B cell (primary cell): ENCODE data around the gene GABRG3. TPM values are rescaled to one million over a fixed set of nuclear protein-coding genes. Genes with fewer than 3 reads are reported as not detected.

Source experiments
- ATAC-seq: fragments of 200-7000 bp; cut with Tn5 transposase; one replicate; pipeline ENCODE4 v1.10.0; 2021; ENCODE audit warnings: low read depth, mild to moderate bottlenecking, moderate number of reproducible peaks, moderate library complexity
- CTCF ChIA-PET: fragments of 350-600 bp; sonication (Branson Sonifier 250); formaldehyde crosslinking; loops from one replicate; lab custom pipeline; 2021; ENCODE audit warnings: antibody characterized with exemption, inconsistent platforms; lab: Charles Lee
- POLR2A ChIA-PET: fragments of 350-600 bp; sonication (Branson Sonifier 250); formaldehyde crosslinking; loops from one replicate; lab custom pipeline; 2021; ENCODE audit warnings: antibody characterized with exemption; lab: Charles Lee
- DNase-seq: peaks from one replicate; pipeline ENCODE4 v3.0.0; 2013
- H2AFZ ChIP-seq: 2 replicates; pipeline ENCODE4 v1.6.1; 2012; ENCODE audit warnings: mild to moderate bottlenecking, low read depth, low read length; ENCODE audit not compliant: insufficient read depth, poor library complexity, severe bottlenecking
- H3K27ac ChIP-seq, 2 donors: 1 replicate in 1 of 2; 2 replicates in 1 of 2; pipeline ENCODE4 v1.5.1; 2012 to 2013; ENCODE audit warnings: low read length in 2 of 2, mild to moderate bottlenecking in 2 of 2, moderate library complexity in 1 of 2
- H3K27me3 ChIP-seq, 4 experiments: fragments of 200-600 bp in 1 of 4; sonication (generic) in 1 of 4; replicated peaks in 1 of 4; 1 replicate in 2 of 4; 2 replicates in 2 of 4; pipeline versions ENCODE4 v1.6.1 to v1.7.0; 2013 to 2016; ENCODE audit warnings: low read length in 3 of 4, mild to moderate bottlenecking in 2 of 4, mixed read lengths in 1 of 4, moderate library complexity in 1 of 4; ENCODE audit not compliant: insufficient read depth in 4 of 4, control insufficient read depth in 3 of 4; ENCODE audit errors: control extremely low read depth in 1 of 4
- H3K36me3 ChIP-seq, 2 experiments: replicated peaks in 1 of 2; 1 replicate in 1 of 2; 2 replicates in 1 of 2; pipeline versions ENCODE4 v1.6.1 to v1.7.1; 2013; ENCODE audit warnings: low read length in 1 of 2; ENCODE audit not compliant: insufficient read depth in 2 of 2, control insufficient read depth in 1 of 2; ENCODE audit errors: control extremely low read depth in 1 of 2, extremely low read depth in 1 of 2
- H3K4me1 ChIP-seq, 2 donors: fragments of 200-600 bp in 1 of 2; sonication (generic) in 1 of 2; 1 replicate in 1 of 2; 2 replicates in 1 of 2; pipeline versions ENCODE4 v1.5.1 to v1.6.1; 2013 to 2017; ENCODE audit warnings: low read length in 2 of 2; ENCODE audit not compliant: control insufficient read depth in 2 of 2, insufficient read depth in 2 of 2
- H3K4me2 ChIP-seq: replicated peaks from 2 replicates; pipeline ENCODE3; 2012; ENCODE audit warnings: mild to moderate bottlenecking, low read depth, low read length; ENCODE audit not compliant: poor library complexity, severe bottlenecking
- H3K4me3 ChIP-seq, 5 experiments: fragments of 200-600 bp in 1 of 5; sonication (generic) in 1 of 5; 1 replicate in 3 of 5; 2 replicates in 2 of 5; pipeline versions ENCODE4 v1.5.1 to v1.7.0; 2011 to 2016; ENCODE audit warnings: low read length in 4 of 5, mild to moderate bottlenecking in 4 of 5, low read depth in 2 of 5, control low read depth in 1 of 5, moderate library complexity in 1 of 5; ENCODE audit not compliant: insufficient read depth in 1 of 5; ENCODE audit errors: control extremely low read depth in 1 of 5, extremely low read depth in 1 of 5
- H3K79me2 ChIP-seq: fragments of 200-600 bp; sonication (generic); one replicate; pipeline ENCODE4 v1.6.0; 2016; ENCODE audit warnings: low read length; ENCODE audit not compliant: control insufficient read depth, insufficient read depth
- H3K9ac ChIP-seq: fragments of 200-600 bp; sonication (generic); 2 replicates; pipeline ENCODE4 v1.6.1; 2017; ENCODE audit warnings: mild to moderate bottlenecking, low read length, moderate library complexity
- H3K9me3 ChIP-seq, 3 donors: one replicate each; pipeline versions ENCODE4 v1.6.1 to v1.7.1; 2013; ENCODE audit warnings: low read length in 2 of 3; ENCODE audit not compliant: control insufficient read depth in 2 of 3, insufficient read depth in 1 of 3; ENCODE audit errors: control extremely low read depth in 1 of 3
- H4K20me1 ChIP-seq: 2 replicates; pipeline ENCODE4 v1.6.0; 2012; ENCODE audit warnings: mild to moderate bottlenecking, low read length; ENCODE audit not compliant: insufficient read depth, control insufficient read depth, poor library complexity, severe bottlenecking
- H3K27ac Mint-ChIP-seq: one replicate; pipeline ENCODE4 v1.8.0; 2021; ENCODE audit warnings: mixed read lengths
- H3K27me3 Mint-ChIP-seq: one replicate; pipeline ENCODE4 v1.8.0; 2021; ENCODE audit warnings: mixed read lengths
- H3K4me1 Mint-ChIP-seq: one replicate; pipeline ENCODE4 v1.8.0; 2021; ENCODE audit warnings: mixed read lengths
- H3K4me3 Mint-ChIP-seq: one replicate; pipeline ENCODE4 v1.8.0; 2021; ENCODE audit warnings: mixed read lengths
- H3K9me3 Mint-ChIP-seq: one replicate; pipeline ENCODE4 v1.8.0; 2022; ENCODE audit warnings: mixed read lengths; ENCODE audit not compliant: insufficient read depth
- CTCF ChIP-seq: fragments of 200-600 bp; IDR thresholded peaks from one replicate; pipeline ENCODE4 v1.8.0; 2022; ENCODE audit warnings: antibody characterized with exemption, mild to moderate bottlenecking
- EZH2 ChIP-seq: IDR thresholded peaks from 2 replicates; pipeline ENCODE4 v1.6.1; 2012; ENCODE audit warnings: borderline replicate concordance, low read depth, mild to moderate bottlenecking, moderate library complexity, low read length; ENCODE audit not compliant: insufficient read depth, poor library complexity, severe bottlenecking
- WGBS: methylation state at CpG from one replicate; pipeline ENCODE4 v1.1.5; 2013; ENCODE audit warnings: missing lambda C conversion rate; ENCODE audit not compliant: insufficient coverage; 5-methylcytosine and 5-hydroxymethylcytosine counted together
- intact Hi-C: fragments of 100-400 bp; cut with micrococcal nuclease; formaldehyde crosslinking; loops from one replicate; pipeline ENCODE4 v1.10.0; 2022
- polyA plus RNA-seq: library from polyadenylated mRNA; depleted of rRNA; stranded (reverse); fragments of >200 nt; gene quantifications from 2 replicates; pipeline ENCODE4 v1.2.3, GENCODE V29; 2012
- total RNA-seq, 2 donors: library from RNA; stranded (reverse); fragments of 120-200 nt in 1 of 2; gene quantifications; 1 replicate in 1 of 2; 2 replicates in 1 of 2; pipeline versions ENCODE4 v1.2.3 to v1.2.4, GENCODE V29; 2013 to 2022

Gene GABRG3
- total and polyA plus RNA-seq, 2 donors (not counting 1 experiment from before 2014, with no cell fraction given), result not detected

- no peaks in the 10 kb centered on the region for H3K36me3 ChIP-seq
- intact Hi-C loops, result no loop called here
- 26% methylated on average over 4 of the region's 5 CpGs for WGBS
- peaks cover 0 to 9% (median 0%) of the 10 kb centered on the region in 3 donors for H3K9me3 ChIP-seq
- no peak for DNase-seq
- Mint-ChIP-seq H3K27ac (no peak overlapping the region), H3K27me3 (no peaks in the 10 kb centered on the region), H3K9me3 (no peaks in the 10 kb centered on the region), H3K4me1 (no peaks in the 10 kb centered on the region), H3K4me3 (no peak overlapping the region)
- no peak overlapping the region for H2AFZ ChIP-seq
- no peak overlapping the region for H3K27ac ChIP-seq
- H3K4me2 ChIP-seq, result no peak overlapping the region
- ChIA-PET POLR2A (no interaction called here), CTCF (no interaction called here)
- H3K4me3 ChIP-seq, result no peak overlapping the region
- no peaks in the 10 kb centered on the region for H3K27me3 ChIP-seq
- no peaks in the 10 kb centered on the region for H4K20me1 ChIP-seq
- no peaks in the 10 kb centered on the region for H3K79me2 ChIP-seq
- TF ChIP-seq CTCF (no peak), EZH2 (no peak)
- no peak overlapping the region for H3K9ac ChIP-seq
- ATAC-seq, result no peak
- H3K4me1 ChIP-seq, result no peaks in the 10 kb centered on the region
Observed at GRCh38 chr15:27418726-27419125, 447.7 kb downstream of the GABRG3 start.

GRCh38 chr15:27422997-27423396, 452.0 kb downstream of the GABRG3 start:
- Mint-ChIP-seq H3K4me3 (no peak overlapping the region), H3K27me3 (no peaks in the 10 kb centered on the region), H3K27ac (no peak overlapping the region), H3K4me1 (no peaks in the 10 kb centered on the region), H3K9me3 (no peaks in the 10 kb centered on the region)
- no peaks in the 10 kb centered on the region for H3K36me3 ChIP-seq
- H2AFZ ChIP-seq, result no peak overlapping the region
- H3K4me2 ChIP-seq, result no peak overlapping the region
- H3K9ac ChIP-seq, result no peak overlapping the region
- peaks cover 0 to 14% (median 0%) of the 10 kb centered on the region in 3 donors for H3K9me3 ChIP-seq
- ChIA-PET CTCF (no interaction called here), POLR2A (no interaction called here)
- intact Hi-C loops, result no loop called here
- H4K20me1 ChIP-seq, result no peaks in the 10 kb centered on the region
- no peak overlapping the region for H3K4me3 ChIP-seq
- no peaks in the 10 kb centered on the region for H3K79me2 ChIP-seq
- ATAC-seq (no peak), DNase-seq (no peak)
- no peaks in the 10 kb centered on the region for H3K27me3 ChIP-seq
- no peak overlapping the region for H3K27ac ChIP-seq
- TF ChIP-seq EZH2, result no peak
- H3K4me1 ChIP-seq, result no peaks in the 10 kb centered on the region
